ENCODE data around the gene CERKL. TPM values are rescaled to one million over a fixed set of nuclear protein-coding genes. Genes with fewer than 3 reads are reported as not detected.

Gene CERKL
- total RNA-seq, 4 donors from 2014 or later, result not detected

Other genes starting within 250 kb of the CERKL start
- gene ITGA4, start 199.7 kb downstream of the CERKL start, total RNA-seq, result 1 to 10 TPM; 2.0 to 5.7 (median 3.9) TPM
- gene NEUROD1, start 23.4 kb upstream of the CERKL start, total RNA-seq, result not detected
- gene ITPRID2, start 234.6 kb upstream of the CERKL start, total RNA-seq, result 100 to 1,000 TPM; 244 to 301 (median 256) TPM